Spleen (tissue), 11 donors: ENCODE results near the gene UBXN11. TPM values are rescaled to one million over a fixed set of nuclear protein-coding genes. Genes with fewer than 3 reads are reported as not detected.

ENCODE experiments used
- DNase-seq: peaks from one replicate; pipeline ENCODE4 v3.0.0-alpha.2; 2020
- H3K27ac ChIP-seq, 8 donors: fragments of 200-600 bp; sonication (generic) in 7 of 8; 1 replicate in 4 of 8; 2 replicates in 4 of 8; pipeline versions ENCODE4 v1.5.0 to v1.8.0; 2016 to 2021; ENCODE audit warnings: inconsistent platforms in 4 of 8, mild to moderate bottlenecking in 4 of 8, moderate library complexity in 1 of 8
- H3K27me3 ChIP-seq, 7 donors: fragments of 200-600 bp; sonication (generic) in 6 of 7; replicated peaks in 1 of 7; 1 replicate in 4 of 7; 2 replicates in 3 of 7; pipeline versions ENCODE4 v1.5.0 to v1.8.0; 2016 to 2021; ENCODE audit warnings: inconsistent platforms in 3 of 7, mild to moderate bottlenecking in 1 of 7
- H3K36me3 ChIP-seq, 6 donors: fragments of 200-600 bp; sonication (generic) in 5 of 6; 1 replicate in 4 of 6; 2 replicates in 2 of 6; pipeline versions ENCODE4 v1.5.0 to v1.8.0; 2016 to 2021; ENCODE audit warnings: inconsistent platforms in 2 of 6
- H3K4me1 ChIP-seq, 6 donors: fragments of 200-600 bp; sonication (generic) in 5 of 6; 1 replicate in 3 of 6; 2 replicates in 3 of 6; pipeline versions ENCODE4 v1.5.0 to v1.8.0; 2016 to 2021; ENCODE audit warnings: inconsistent platforms in 3 of 6
- H3K4me3 ChIP-seq, 8 donors: fragments of 200-600 bp; sonication (generic) in 7 of 8; 1 replicate in 4 of 8; 2 replicates in 4 of 8; pipeline versions ENCODE4 v1.5.0 to v1.8.0; 2016 to 2021; ENCODE audit warnings: inconsistent platforms in 4 of 8, mild to moderate bottlenecking in 4 of 8, moderate library complexity in 2 of 8
- H3K9me3 ChIP-seq, 8 donors: fragments of 200-600 bp; sonication (generic) in 7 of 8; 1 replicate in 4 of 8; 2 replicates in 4 of 8; pipeline versions ENCODE4 v1.5.0 to v1.8.0; 2016 to 2021; ENCODE audit warnings: inconsistent platforms in 4 of 8
- CTCF ChIP-seq, 11 experiments: fragments of 200-600 bp in 7 of 11; fragments of 450-650 bp in 4 of 11; sonication (generic) in 4 of 11; IDR thresholded peaks in 8 of 11; conservative IDR thresholded peaks in 3 of 11; 1 replicate in 7 of 11; 2 replicates in 4 of 11; pipeline versions ENCODE4 v1.4.0 to v1.8.0; 2016 to 2021; ENCODE audit warnings: antibody characterized with exemption in 11 of 11, inconsistent platforms in 4 of 11, mild to moderate bottlenecking in 1 of 11
- POLR2A ChIP-seq, 3 donors: fragments of 450-650 bp; IDR thresholded peaks; one replicate each; pipeline ENCODE4 v1.5.1; 2017; ENCODE audit warnings: antibody characterized with exemption in 3 of 3, mild to moderate bottlenecking in 1 of 3
- POLR2AphosphoS5 ChIP-seq, 3 donors: sonication (generic); formaldehyde crosslinking; IDR thresholded peaks; one replicate each; pipeline ENCODE4 v1.5.1; 2017; ENCODE audit warnings: antibody characterized with exemption in 3 of 3
- WGBS, 5 donors: extraction: QIAGEN DNeasy Blood & Tissue Kit in 3 of 5; methylation state at CpG; one replicate each; pipeline versions ENCODE4 v1.1.5 to v1.1.7; 2013 to 2018; 5-methylcytosine and 5-hydroxymethylcytosine counted together
- intact Hi-C: fragments of 100-400 bp; cut with DNase I; formaldehyde crosslinking; loops from one replicate; pipeline ENCODE4 v1.15.0; 2023; ENCODE audit warnings: low total_unique reads
- polyA plus RNA-seq, 3 donors: library from polyadenylated mRNA; stranded (reverse); fragments of 200-250 nt; gene quantifications; one replicate each; pipeline ENCODE4 v1.2.1, GENCODE V29; 2013
- total RNA-seq, 7 donors: library from RNA; depleted of rRNA in 3 of 7; stranded (reverse); fragments of >200 nt in 3 of 7; fragmentation: NEBNext Ultra II Directional in 4 of 7; extraction: Animal tissue kit (Norgen Biotek cat#: 25700) in 4 of 7; gene quantifications; one replicate each; pipeline versions ENCODE4 v1.1.0 to v1.2.1, GENCODE V29; 2016 to 2021
- donor health status: healthy with polysubstance abuse.
- donor health status: DM: no; HTN: no; CAD: no; lungs with moderate emphysema.
- donor health status: DM: no; HTN: no; CAD: no.
- donor health status: Bipolar disorder and iron deficiency.
- donor health status: healthy.
- donor health status: DM: no; HTN: no; CAD: no.
- donor health status: DM: yes; HTN: yes; CAD: no.

UBXN11 gene
- total and polyA plus RNA-seq, 10 donors: 25.1 to 67.8 (median 49.2) TPM

- Histone ChIP-seq H3K27ac (no peak overlapping the region), H3K27me3 (peaks cover 0 to under 1% (median 0%) of the 10 kb centered on the region in 7 donors), H3K4me1 (no peaks in the 10 kb centered on the region), H3K4me3 (no peak overlapping the region), H3K36me3 (no peaks in the 10 kb centered on the region), H3K9me3 (no peaks in the 10 kb centered on the region)
- WGBS, 5 donors: 80 to 90% (median 87%) methylated on average over 7 of the region's 7 CpGs
- intact Hi-C loops: no loop called here
- TF ChIP-seq CTCF (IDR thresholded peaks at IDR 0.05 in 8 of 11, conservative IDR thresholded peaks at IDR 0.05 in 3 of 11) (no peak), POLR2A (IDR thresholded peaks at IDR 0.05) (no peak), POLR2AphosphoS5 (IDR thresholded peaks at IDR 0.05) (no peak)
- no peak for DNase-seq
These were observed 42.9 kb upstream of the UBXN11 start for GRCh38 chr1:26349188-26349876.

- Histone ChIP-seq H3K4me1 (no peaks in the 10 kb centered on the region), H3K27me3 (no peaks in the 10 kb centered on the region), H3K27ac (no peak overlapping the region), H3K9me3 (no peaks in the 10 kb centered on the region), H3K36me3 (no peaks in the 10 kb centered on the region), H3K4me3 (no peak overlapping the region)
- no peak for DNase-seq
- TF ChIP-seq CTCF (IDR thresholded peaks at IDR 0.05 in 8 of 11, conservative IDR thresholded peaks at IDR 0.05 in 3 of 11): no peak
- no peak for TF ChIP-seq POLR2A (IDR thresholded peaks at IDR 0.05)
- no peak for TF ChIP-seq POLR2AphosphoS5 (IDR thresholded peaks at IDR 0.05)
- intact Hi-C loops: no loop called here
- 41 to 59% (median 54%) methylated on average over 10 of the region's 10 CpGs for WGBS, 5 donors
These were observed 40.0 kb upstream of the UBXN11 start for GRCh38 chr1:26346274-26347033.

GRCh38 chr1:26345718-26346117 is 39.3 kb upstream of the UBXN11 start:
- no peaks in the 10 kb centered on the region for H3K9me3 ChIP-seq
- H3K36me3 ChIP-seq: no peaks in the 10 kb centered on the region
- intact Hi-C loops: no loop called here
- H3K27ac ChIP-seq: no peak overlapping the region
- DNase-seq: no peak
- no peaks in the 10 kb centered on the region for H3K4me1 ChIP-seq
- no peaks in the 10 kb centered on the region for H3K27me3 ChIP-seq
- WGBS, 5 donors: 85 to 93% (median 87%) methylated on average over 3 to 15 of the region's 15 CpGs; no CpG with 5 or more reads in 1 of the 5 donors
- H3K4me3 ChIP-seq: no peak overlapping the region
- no peak for TF ChIP-seq CTCF (IDR thresholded peaks at IDR 0.05 in 8 of 11, conservative IDR thresholded peaks at IDR 0.05 in 3 of 11)
- TF ChIP-seq POLR2AphosphoS5 (IDR thresholded peaks at IDR 0.05): no peak
- no peak for TF ChIP-seq POLR2A (IDR thresholded peaks at IDR 0.05)
